ENCODE data around the gene TRAPPC12.

TRAPPC12 gene

GRCh38 chr2:3470856-3471737 lies 91.6 kb downstream of the TRAPPC12 start:
- no peak for DNase-seq

GRCh38 chr2:3472296-3472695 lies 92.8 kb downstream of the TRAPPC12 start:
- DNase-seq, result no peak

GRCh38 chr2:3472966-3473365 lies 93.5 kb downstream of the TRAPPC12 start:
- no peak for DNase-seq

DNA sequence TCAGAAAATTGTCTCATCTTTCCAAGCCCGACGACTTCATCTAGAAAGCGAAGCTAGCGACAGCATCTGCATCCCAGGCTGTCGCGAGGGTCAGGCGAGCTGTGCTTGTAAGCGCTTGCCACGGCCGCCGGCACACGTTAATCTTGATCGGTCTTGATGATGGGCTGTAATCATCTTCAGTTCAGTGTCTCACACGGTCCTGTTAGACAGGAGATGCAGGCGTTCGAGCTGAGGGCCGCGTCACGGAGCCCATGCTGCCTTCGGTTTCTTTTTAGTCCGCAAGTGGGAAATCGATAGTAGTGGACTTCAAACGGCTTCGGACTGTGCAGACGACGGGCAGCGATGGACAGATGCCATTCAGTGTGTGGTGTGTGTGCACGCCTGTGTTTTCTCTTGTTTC lies 96.3 kb downstream of the TRAPPC12 start:
- DNase-seq, result no peak

DNA sequence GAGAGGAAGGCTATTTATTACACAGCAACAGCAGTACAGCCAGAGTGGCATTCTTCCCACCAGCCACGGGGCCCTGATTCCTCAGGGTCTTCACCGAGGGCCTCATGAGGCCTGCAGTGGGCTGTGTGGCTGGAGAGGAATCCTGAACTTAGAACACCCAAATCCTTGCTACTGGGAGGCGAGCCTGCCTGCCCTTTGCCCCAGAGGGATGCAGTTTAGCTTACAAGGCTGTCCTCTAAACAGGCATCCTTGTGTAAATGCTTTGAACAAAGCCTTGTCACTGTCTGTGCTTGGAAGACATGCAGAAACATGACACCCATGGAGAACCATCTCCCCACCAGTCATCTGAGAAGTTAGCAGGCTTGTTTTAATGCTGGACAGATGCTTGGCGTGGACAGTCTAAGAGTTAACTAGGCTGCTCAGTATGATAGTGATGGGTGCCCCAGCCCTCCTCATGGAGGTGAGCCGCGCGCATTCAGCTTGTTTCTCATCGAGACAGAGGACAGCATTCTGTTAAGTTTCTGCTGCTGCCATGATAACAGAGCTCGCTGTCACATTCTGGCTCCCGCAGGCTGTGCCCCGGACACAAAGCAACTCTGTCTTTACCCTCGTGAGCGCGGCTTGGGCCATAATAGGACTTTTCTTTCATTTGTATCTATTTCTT lies 97.0 kb downstream of the TRAPPC12 start:
- DNase-seq, result peak; percentile 59

GRCh38 chr2:3476985-3477327 lies 97.5 kb downstream of the TRAPPC12 start:
- DNase-seq, result no peak

DNA sequence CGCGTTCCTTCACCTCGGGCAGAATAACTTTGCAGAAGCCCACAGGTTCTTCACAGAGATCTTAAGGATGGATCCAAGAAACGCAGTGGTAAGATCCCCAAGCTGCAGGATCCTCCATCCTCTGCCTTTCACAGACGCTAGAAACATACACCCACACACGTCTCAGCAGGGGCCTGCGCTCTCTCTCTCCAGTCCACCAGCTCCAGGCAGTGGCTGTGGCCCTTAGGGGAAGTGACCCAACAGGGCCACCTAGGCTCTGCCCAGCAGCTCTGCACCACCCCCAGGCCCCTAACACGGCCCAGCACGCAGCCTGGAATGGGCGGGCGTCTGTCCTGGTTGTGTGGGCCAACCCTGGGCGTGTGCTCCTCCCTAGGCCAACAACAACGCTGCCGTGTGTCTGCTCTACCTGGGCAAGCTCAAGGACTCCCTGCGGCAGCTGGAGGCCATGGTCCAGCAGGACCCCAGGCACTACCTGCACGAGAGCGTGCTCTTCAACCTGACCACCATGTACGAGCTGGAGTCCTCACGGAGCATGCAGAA lies 99.4 kb downstream of the TRAPPC12 start:
- no peak for DNase-seq

DNA sequence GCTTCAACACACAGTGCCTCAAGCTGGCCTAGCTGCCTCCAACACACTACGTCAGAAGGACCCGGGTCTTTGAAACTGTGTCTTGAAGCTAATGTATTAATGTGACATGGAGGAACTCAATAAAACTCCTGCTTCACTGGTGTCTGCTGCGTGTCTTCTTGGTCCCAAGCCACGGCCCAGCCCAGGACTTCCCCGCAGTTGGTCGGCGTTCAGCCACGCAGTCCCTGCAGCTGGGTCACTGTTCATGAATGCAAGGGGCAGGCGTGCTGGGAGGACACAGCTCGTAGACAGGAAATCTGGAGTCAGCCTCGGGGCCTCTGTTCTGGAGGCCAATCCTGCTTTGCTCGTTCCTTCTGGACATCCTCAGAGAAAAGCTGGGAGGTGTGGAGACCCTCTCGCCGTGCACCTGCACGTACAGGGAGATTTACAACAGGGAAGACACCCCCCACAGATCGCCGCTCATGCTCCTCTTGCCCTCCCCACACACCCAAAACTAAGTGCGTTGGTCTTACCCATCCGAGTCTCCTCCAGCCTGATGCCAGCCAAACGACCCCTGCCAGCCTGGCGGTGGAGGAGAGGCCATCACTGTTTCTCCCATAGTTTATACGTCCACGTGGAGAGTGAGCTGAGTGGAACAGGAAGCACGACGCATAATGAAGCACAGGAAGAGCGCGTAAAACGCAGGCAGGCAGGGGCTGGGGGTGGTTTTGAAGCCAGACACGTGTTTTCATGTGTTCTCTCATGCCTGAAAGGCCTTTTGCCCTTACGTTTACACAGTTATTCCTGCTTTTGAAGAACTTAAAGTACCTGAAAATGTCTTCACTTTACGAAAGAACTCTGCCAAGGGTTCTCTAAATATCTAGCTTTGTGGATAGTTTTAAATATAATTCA lies 100.2 kb downstream of the TRAPPC12 start:
- peak; percentile 48 for DNase-seq

GRCh38 chr2:3480352-3481010 lies 101.0 kb downstream of the TRAPPC12 start:
- DNase-seq, result peak; percentile 76

DNA sequence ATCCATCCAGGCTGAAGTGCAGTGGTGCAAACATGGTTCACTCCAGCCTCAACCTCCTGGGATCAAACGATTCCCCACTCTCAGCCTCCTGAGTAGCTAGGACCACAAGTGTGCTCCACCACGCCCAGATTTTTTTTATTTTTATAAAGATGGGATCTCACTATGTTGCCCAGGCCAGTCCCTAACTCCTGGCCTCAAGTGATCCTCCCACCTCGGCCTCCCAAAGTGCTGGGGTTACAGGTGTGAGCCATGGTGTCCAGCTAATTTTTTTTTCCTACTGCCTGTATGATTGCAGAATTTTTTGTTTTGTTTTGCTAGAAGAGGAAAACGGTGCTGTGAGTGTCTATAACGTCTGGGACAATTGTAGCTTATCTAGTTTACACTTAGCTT lies 101.5 kb downstream of the TRAPPC12 start:
- no peak for DNase-seq

- no peak for DNase-seq
Observed at GRCh38 chr2:3481736-3482362, 102.4 kb downstream of the TRAPPC12 start.

DNA sequence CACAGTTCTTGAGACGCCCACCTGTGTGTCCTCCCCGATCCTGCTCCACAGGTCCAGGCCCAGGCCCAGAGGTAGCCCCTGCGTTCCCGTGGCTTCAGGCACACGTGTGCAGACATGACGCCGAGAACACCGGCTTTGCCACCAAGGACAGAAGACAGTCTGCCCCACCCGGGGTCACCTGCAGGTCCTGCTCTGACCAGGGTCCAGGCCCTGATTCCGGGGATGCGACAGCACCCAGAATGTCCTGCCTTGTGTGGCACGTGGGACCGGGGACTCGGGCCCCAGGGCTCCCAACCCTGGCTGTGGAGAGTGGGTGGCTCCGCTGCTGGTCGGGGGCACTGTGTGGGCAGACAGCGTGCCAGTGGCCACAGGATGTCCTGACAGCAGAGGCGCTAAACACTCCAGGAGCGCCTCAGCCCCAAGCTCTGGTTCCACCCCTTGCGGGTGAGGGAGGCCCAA lies 102.9 kb downstream of the TRAPPC12 start:
- DNase-seq, result no peak

- peak; percentile 56 for DNase-seq
Observed at GRCh38 chr2:3483227-3483985, 103.9 kb downstream of the TRAPPC12 start.

DNA sequence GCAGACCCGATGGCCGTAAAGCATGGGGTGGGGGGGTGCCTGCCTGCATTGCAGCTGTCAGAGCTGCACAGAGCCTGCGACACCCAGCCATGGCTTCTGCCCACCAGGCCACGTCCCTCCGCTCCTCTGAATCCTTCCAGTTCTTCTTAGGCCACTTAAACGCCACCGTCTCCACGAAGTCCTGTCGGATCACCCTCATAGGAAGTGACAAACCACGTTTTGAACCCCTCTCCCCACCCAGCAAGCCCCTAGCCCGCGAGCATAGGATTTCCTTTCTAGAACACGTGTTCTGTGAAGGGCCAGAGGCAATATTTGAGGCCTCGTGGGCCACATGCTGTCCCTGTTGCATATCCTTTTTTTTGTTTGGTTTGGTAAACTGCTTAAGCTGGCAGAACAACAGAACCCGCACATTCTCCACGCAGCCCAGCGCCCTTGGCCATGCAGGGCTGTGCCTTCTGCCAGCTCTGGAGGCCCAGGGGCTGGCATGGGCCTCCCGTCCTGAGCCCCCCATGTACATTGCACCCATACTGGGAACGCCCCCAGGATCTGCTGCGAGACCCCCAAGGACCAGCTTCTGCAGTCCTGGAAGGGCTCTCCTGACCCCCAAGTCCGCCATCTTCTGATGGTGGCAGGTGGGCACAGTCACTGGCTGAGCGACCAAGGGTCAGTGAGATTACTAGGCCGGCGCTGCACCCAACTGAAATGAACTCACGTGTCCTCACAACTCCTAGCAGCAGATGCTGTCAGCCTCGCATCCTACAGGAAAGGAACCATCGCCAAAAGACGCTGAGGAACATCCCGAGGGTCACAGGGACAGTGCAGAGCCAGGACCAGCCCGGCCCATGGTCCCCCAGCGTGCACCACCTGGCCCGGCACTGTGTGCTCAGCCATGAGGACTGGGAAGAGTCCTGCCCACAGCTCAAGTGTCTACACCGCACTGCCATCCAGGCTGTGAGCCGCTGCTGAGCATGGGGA lies 104.8 kb downstream of the TRAPPC12 start:
- no peak for DNase-seq

GRCh38 chr2:3485166-3485565 lies 105.7 kb downstream of the TRAPPC12 start:
- no peak for DNase-seq

- no peak for DNase-seq
Observed at GRCh38 chr2:3486047-3487027, 106.8 kb downstream of the TRAPPC12 start.

GRCh38 chr2:3487028-3487425 lies 107.5 kb downstream of the TRAPPC12 start:
- DNase-seq, result no peak

DNA sequence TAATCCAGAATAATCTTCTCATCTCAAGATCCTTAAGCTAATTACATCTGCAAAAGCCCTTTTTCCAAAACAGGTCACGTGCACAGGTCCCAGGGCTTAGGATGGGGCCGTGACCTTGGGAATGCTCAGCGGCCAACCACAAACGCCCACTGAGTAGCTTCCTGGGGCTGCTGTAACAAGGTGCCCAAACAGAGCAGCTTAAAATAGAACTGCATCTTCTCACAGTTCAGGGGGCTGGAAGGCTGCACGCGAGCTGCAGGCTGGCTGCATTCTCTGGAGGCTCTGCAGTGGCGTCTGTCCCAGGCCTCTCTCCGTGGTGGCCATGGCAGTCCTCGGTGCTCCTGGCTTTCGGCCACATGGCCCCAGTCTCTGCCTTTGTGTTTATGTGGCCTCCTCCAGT lies 107.9 kb downstream of the TRAPPC12 start:
- DNase-seq, result no peak

GRCh38 chr2:3488061-3488531 lies 108.6 kb downstream of the TRAPPC12 start:
- no peak for DNase-seq

All from NCI-H510A treated with DMSO at 0.1 percent for 48 hours (cell line).